Mucosa of gallbladder (tissue), 1 donor: ENCODE measurements around the gene KIF25. TPM values are rescaled to one million over a fixed set of nuclear protein-coding genes. Genes with fewer than 3 reads are reported as not detected.

ENCODE experiments used
- DNase-seq: peaks from one replicate; pipeline ENCODE4 v3.0.0-alpha.2; 2020; ENCODE audit warnings: low spot score
- total RNA-seq: library from RNA; stranded (reverse); gene quantifications from one replicate; pipeline ENCODE4 v1.2.1, GENCODE V29; 2021
- donor health status: DM: no; HTN: no; CAD: no.

The KIF25 gene
- total RNA-seq, 1 donor from 2014 or later = 0.43 TPM

- no peak for DNase-seq
Measured at GRCh38 chr6:168049706-168050224, 52.3 kb downstream of the KIF25 start.

GRCh38 chr6:168050225-168050880 is 52.9 kb downstream of the KIF25 start:
- no peak for DNase-seq

GRCh38 chr6:168050881-168051586 is 53.6 kb downstream of the KIF25 start:
- DNase-seq = no peak

GRCh38 chr6:168051648-168052047 is 54.2 kb downstream of the KIF25 start:
- DNase-seq = no peak

- DNase-seq = peak; percentile 44
Measured at GRCh38 chr6:168052291-168052891, 54.9 kb downstream of the KIF25 start.

- DNase-seq = no peak
Measured at GRCh38 chr6:168053086-168053956, 55.9 kb downstream of the KIF25 start.

GRCh38 chr6:168053957-168054471 is 56.5 kb downstream of the KIF25 start:
- DNase-seq = no peak

DNA sequence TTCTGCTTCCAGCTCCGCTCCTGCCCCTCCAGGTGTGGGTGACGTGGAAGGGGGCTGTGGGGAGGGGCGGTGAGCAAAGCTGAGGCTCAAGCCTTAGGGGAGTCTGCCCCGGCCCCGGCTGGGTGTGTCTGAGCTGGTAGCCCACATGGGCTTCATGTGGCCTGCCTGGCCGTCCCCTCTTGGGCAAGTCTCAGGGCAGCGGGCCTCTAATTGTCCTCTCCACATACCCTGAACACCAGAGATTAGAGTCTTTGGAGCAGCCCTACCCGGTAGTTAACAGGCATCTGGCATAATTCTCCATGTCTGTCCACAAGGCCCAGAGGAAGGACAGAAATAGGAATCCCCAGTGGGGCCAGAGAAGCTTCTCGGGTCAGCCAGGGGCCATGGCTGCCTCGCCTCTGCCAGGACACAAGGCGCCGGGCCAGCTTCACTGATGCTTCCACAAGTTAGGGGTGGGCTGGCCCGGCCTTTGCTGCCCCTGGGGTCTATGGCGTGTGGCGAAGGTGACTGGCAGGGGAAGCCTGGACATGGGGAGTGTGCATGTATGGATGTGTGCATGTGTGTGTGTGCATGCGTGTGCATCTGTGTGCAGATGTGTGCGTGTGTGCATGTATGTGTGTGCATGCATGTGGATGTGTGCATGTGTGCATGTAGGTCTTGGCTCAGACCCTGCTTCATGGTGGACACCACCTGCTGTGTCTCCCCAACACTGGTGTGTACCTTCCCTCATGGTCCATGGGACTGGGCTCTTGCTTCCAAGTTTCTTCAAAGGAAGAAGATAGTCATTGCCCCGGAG is 57.5 kb downstream of the KIF25 start:
- no peak for DNase-seq

DNA sequence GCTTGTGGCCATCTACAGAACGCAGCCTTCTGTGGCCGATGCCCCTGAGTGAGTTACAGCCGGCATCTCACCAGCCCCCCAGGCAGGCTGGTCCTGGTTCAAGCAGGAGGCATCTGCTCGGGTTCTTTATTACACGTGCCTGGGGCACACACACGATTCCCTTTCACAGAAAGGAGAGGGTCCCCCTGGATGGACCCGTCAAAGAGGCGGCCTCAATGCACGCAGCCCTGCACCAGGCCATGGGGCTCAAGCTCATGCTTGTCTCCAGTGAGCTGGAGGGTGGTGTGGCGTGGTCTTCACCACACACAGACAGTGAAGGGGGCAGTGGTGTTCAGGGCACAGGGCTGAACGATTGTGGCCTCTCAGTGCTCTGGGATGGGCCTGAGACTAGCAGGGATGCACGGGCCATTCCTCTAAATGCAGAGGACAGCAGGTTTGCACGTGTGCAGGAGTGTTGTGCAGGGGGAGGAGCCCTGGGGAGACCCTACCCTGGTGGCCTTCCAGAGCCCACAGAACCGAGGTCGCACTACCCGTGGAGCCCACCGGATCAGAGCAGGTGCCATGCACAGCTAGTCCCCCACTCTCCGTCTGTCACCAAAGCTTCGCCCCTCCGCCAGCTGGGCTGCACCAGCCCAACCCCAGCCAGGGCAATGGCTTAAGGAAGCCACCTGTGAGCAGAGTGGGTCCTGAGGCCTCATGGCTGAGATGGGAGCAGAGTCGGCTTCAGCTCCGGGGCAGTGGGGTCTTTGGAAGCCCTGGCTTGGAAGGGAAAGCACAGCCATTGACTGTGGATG is 58.4 kb downstream of the KIF25 start:
- no peak for DNase-seq

DNA sequence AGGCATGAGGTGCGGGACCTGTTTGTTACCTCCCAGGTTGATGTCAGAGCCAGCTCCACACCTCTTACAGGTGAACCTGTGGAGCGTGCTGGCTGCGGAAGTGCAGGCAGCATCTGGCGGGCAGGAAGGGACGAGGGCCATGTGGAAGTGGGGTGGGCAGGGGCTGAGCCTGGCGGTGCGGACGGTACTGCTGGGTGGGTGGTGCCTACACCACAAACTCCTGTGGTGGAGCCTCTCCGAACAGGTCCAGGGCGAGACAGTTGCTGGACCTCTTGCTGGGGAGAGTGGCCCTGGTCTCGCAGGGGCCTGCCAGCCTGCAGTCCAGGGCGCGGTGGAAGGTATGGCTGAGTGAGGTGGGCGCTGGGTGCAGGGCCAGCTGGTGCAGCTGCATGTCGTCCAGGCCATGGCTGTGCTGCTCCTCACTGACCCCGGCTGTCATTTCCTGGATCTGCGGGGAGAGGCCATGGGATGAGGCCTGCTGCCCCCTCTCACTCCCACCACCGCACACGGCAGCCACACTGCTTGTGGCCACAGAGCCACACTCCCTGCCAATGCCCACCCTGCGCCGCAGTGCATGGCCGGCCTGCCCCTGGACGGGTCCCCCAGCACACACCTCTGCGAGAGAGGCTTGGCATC is 59.5 kb downstream of the KIF25 start:
- DNase-seq = no peak

DNA sequence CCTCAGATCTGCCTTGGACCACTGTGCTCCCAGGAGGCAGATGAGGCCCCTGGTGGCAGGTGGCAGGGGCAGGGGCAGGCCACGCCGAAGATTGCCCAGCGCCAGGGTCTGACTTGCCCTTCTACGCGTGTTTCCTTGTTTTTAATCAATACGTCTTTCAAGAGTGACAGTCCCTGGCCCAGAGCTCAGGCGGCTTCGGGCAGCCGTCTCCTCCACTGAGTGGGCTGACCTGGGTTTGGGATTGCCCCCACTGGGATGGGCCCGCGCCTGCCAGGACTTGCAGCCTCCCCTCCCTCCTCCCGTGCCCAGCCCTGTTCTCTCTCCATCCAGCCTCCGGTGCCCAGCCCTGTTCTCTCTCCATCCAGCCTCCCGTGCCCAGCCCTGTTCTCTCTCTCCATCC is 60.4 kb downstream of the KIF25 start:
- no peak for DNase-seq

GRCh38 chr6:168058691-168059551 is 61.5 kb downstream of the KIF25 start:
- no peak for DNase-seq

- DNase-seq = peak; percentile 80
Measured at GRCh38 chr6:168060521-168060931, 63.1 kb downstream of the KIF25 start.

DNA sequence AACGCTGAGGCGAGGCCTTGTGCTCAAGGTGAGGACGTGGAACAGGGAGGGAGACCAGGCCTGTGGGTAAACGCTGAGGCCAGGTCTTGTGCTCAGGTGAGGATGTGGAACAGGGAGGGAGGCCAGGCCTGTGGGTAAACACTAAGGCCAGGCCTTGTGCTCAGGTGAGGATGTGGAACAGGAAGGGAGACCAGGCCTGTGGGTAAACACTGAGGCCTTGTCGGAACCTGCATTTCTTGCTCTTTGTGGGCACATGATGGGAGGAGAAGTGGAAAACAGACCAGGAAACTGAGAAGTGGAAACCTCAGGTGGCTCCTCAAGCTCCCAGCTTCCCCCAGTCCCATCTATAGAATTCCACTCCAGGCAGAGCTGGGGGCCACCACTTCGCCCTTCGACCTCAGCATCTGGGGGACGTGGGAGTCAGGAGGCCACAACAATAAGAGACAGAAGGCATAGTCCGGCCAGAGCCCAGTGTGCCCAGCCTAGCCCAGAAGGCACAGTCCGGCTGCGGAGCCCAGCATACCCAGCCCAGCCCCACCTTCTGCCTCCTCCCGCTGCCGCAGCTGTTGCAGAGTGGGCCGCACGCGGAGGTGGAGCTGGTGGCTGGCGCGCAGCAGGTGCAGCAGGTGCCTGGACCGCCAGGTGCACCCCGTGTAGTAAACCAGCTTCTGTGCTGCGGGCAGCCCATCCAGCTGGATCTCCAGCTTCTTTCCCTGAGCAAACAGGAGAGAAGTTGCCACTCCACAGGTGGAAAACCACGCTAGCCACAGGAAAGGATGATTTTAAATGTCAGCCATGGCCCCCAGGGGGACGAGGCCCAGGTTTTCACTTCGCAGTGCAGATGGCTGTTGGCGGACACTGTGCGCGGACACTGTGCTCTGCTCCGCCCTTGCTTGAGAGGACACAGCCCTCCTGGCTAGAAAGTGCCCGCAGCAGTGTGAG is 64.1 kb downstream of the KIF25 start:
- no peak for DNase-seq

DNA sequence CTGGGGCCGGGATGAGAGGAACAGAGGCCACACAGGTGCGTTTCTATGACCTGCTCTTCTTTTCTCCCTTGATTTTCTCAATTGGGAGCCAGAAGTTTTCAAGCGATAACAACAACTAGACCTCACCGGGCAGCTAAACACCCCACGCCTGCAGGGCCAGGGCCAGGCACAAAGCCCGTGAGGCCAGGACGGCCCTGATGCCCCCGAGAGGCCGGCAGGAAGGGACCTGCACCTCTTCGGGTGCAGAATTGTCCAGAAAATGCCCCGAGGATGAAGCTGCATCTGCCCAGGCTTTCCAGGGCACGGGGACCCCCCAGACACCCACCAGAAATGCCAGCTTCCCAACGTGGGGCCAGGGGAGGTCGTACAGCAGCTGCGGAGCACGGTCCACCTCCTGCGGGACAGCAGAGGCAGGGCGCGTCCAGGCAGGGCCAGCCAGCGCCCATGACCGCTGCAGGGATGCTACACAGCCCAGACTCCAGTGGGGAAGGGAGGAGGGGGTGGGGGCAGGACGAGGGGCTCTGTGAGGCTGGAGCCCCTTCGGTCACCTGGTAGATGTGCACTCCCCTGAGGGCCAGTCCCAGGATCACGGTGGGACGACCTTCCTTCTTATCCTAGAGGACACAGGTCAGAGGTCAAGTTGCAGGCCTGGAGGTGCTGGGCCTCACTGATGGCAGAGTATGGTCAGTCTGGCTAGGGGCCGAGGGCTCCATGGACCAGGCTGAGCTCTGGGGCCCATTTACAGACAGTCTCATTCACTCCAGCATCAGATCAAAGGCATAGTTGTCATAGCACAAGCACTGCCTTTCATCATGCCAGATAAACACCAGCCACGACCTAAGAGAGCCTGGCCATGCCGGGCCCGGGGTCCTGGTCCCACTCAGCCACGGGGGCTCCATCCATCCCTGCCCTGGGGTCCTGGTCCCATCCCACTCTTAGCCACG is 65.1 kb downstream of the KIF25 start:
- DNase-seq = no peak

- no peak for DNase-seq
Measured at GRCh38 chr6:168063431-168063830, 66.0 kb downstream of the KIF25 start.
